OCI-LY7 (cell line): ENCODE data around the gene SLC25A24.
"Not testable (repeated sequence)": the region's sequence is repeated elsewhere in the genome, so short reads cannot be mapped to it uniquely, and the experiment has no call there.

Source experiments
- CTCF ChIP-seq: fragments of 200-600 bp; sonication (generic); conservative IDR thresholded peaks from 2 replicates; pipeline ENCODE4 v1.5.1; 2014; ENCODE audit warnings: mild to moderate bottlenecking, antibody characterized with exemption, low read length, moderate library complexity, mixed read lengths
- EZH2phosphoT487 ChIP-seq: fragments of 200-600 bp; sonication (generic); IDR thresholded peaks from 2 replicates; pipeline ENCODE4 v1.6.1; 2018; ENCODE audit warnings: low read depth, borderline replicate concordance, mild to moderate bottlenecking, mixed run types, antibody characterized with exemption, low read length, moderate library complexity, mixed read lengths

GRCh38 chr1:108162409-108162808 is 37.7 kb downstream of the SLC25A24 start:
- TF ChIP-seq CTCF, EZH2phosphoT487: not testable (repeated sequence)
